Loucy (cell line): ENCODE data around the gene MBOAT7.
A peak's percentile ranks its signal among the peaks of the same experiment; 100 is the strongest.

ENCODE experiments used
- H2AFZ ChIP-seq: fragments of 200-600 bp; sonication (generic); 2 replicates; pipeline ENCODE4 v1.6.0; 2016; ENCODE audit warnings: antibody characterized with exemption, mild to moderate bottlenecking, low read length, moderate library complexity
- H3F3A ChIP-seq: fragments of 200-600 bp; 2 replicates; pipeline ENCODE4 v1.6.0; 2016; ENCODE audit warnings: antibody characterized with exemption, low read depth, mild to moderate bottlenecking
- H3K27me3 ChIP-seq: fragments of 200-600 bp; sonication (generic); 2 replicates; pipeline ENCODE4 v1.6.1; 2014; ENCODE audit warnings: low read length, mild to moderate bottlenecking; ENCODE audit not compliant: insufficient read depth, poor library complexity, severe bottlenecking
- H3K36me3 ChIP-seq: fragments of 200-600 bp; sonication (generic); 2 replicates; pipeline ENCODE4 v1.6.1; 2016; ENCODE audit warnings: low read length; ENCODE audit not compliant: insufficient read depth
- H3K4me1 ChIP-seq: fragments of 200-600 bp; sonication (generic); 2 replicates; pipeline ENCODE4 v1.5.1; 2014; ENCODE audit warnings: low read length, mild to moderate bottlenecking; ENCODE audit not compliant: insufficient read depth, poor library complexity, severe bottlenecking
- H3K4me2 ChIP-seq: fragments of 200-600 bp; sonication (generic); 2 replicates; pipeline ENCODE4 v1.6.0; 2014; ENCODE audit warnings: antibody characterized with exemption, low read length, low read depth, mild to moderate bottlenecking; ENCODE audit not compliant: poor library complexity, severe bottlenecking
- H3K4me3 ChIP-seq: fragments of 200-600 bp; sonication (generic); 2 replicates; pipeline ENCODE4 v1.5.1; 2014; ENCODE audit warnings: low read length, mild to moderate bottlenecking, mixed read lengths; ENCODE audit not compliant: poor library complexity, severe bottlenecking
- H3K79me2 ChIP-seq: fragments of 200-600 bp; sonication (generic); 2 replicates; pipeline ENCODE4 v1.6.1; 2014; ENCODE audit warnings: low read length; ENCODE audit not compliant: insufficient read depth
- H3K9ac ChIP-seq: fragments of 200-600 bp; sonication (generic); 2 replicates; pipeline ENCODE4 v1.6.0; 2014; ENCODE audit warnings: mild to moderate bottlenecking, low read depth, low read length, moderate library complexity; ENCODE audit not compliant: poor library complexity, severe bottlenecking
- H3K9me2 ChIP-seq: fragments of 200-600 bp; sonication (generic); replicated peaks from 2 replicates; pipeline ENCODE4 v1.6.1; 2016; ENCODE audit warnings: low read depth, low read length, mixed read lengths
- H3K9me3 ChIP-seq: fragments of 200-600 bp; sonication (generic); 2 replicates; pipeline ENCODE4 v1.6.1; 2014; ENCODE audit warnings: mild to moderate bottlenecking, antibody characterized with exemption, low read length, low read depth; ENCODE audit not compliant: insufficient read depth
- H4K20me1 ChIP-seq: fragments of 200-600 bp; sonication (generic); 2 replicates; pipeline ENCODE4 v1.6.0; 2014; ENCODE audit warnings: antibody characterized with exemption, low read length, mild to moderate bottlenecking; ENCODE audit not compliant: insufficient read depth, poor library complexity, severe bottlenecking
- EZH2phosphoT487 ChIP-seq: fragments of 200-600 bp; IDR thresholded peaks from 2 replicates; pipeline ENCODE4 v1.6.1; 2018; ENCODE audit warnings: antibody characterized with exemption, mild to moderate bottlenecking, moderate library complexity, borderline replicate concordance
- TF ChIP-seq, protein P1 (sequence below): fragments of 200-600 bp; sonication (generic); conservative IDR thresholded peaks from 2 replicates; pipeline ENCODE4 v1.5.1; 2014; ENCODE audit warnings: mild to moderate bottlenecking, antibody characterized with exemption, low read length

Gene MBOAT7

DNA sequence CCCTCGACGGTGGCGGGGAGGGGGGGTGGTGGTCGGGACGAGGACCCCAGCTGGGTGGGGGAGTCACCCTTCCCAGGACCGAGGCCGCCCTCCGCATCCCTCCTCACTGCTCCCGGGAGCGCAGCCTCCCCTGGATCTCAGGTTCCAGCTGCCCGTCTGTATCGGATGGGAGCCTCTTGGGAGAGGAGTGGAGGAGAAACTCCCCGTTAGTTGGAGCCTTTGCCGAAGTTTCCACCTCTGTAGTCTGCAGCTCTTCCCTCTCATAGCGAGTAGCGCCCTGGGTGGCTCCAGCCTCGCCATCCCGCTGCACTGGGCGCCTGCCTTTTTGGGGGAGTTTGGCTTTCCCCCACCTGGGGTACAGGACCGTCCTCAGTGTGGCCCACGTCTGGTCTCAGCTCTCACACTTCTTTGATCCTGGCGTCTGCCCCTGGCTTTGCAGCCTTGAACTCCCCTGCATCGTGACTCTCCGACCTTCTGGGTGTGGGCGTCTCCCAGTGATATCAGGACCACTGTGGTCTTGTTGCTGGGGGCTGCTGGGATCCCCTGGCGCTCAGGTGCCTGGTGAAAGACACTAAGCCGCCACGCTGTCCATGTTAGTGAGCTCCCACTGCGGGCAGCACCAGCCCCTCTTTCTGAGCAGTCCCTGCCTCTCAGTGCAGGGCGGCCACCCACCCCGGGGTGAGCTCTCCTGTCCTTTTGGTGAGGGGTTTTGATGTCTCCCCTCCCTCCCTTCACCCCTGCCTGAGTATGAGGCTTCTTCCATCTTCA is 50.7 kb downstream of the MBOAT7 start:
- H3K9me3 ChIP-seq: no peaks in the 10 kb centered on the region
- no peak for TF ChIP-seq EZH2phosphoT487
- TF ChIP-seq, protein P1, sequence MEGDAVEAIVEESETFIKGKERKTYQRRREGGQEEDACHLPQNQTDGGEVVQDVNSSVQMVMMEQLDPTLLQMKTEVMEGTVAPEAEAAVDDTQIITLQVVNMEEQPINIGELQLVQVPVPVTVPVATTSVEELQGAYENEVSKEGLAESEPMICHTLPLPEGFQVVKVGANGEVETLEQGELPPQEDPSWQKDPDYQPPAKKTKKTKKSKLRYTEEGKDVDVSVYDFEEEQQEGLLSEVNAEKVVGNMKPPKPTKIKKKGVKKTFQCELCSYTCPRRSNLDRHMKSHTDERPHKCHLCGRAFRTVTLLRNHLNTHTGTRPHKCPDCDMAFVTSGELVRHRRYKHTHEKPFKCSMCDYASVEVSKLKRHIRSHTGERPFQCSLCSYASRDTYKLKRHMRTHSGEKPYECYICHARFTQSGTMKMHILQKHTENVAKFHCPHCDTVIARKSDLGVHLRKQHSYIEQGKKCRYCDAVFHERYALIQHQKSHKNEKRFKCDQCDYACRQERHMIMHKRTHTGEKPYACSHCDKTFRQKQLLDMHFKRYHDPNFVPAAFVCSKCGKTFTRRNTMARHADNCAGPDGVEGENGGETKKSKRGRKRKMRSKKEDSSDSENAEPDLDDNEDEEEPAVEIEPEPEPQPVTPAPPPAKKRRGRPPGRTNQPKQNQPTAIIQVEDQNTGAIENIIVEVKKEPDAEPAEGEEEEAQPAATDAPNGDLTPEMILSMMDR: no peak
- peaks cover 57% of the 10 kb centered on the region for H4K20me1 ChIP-seq

DNA sequence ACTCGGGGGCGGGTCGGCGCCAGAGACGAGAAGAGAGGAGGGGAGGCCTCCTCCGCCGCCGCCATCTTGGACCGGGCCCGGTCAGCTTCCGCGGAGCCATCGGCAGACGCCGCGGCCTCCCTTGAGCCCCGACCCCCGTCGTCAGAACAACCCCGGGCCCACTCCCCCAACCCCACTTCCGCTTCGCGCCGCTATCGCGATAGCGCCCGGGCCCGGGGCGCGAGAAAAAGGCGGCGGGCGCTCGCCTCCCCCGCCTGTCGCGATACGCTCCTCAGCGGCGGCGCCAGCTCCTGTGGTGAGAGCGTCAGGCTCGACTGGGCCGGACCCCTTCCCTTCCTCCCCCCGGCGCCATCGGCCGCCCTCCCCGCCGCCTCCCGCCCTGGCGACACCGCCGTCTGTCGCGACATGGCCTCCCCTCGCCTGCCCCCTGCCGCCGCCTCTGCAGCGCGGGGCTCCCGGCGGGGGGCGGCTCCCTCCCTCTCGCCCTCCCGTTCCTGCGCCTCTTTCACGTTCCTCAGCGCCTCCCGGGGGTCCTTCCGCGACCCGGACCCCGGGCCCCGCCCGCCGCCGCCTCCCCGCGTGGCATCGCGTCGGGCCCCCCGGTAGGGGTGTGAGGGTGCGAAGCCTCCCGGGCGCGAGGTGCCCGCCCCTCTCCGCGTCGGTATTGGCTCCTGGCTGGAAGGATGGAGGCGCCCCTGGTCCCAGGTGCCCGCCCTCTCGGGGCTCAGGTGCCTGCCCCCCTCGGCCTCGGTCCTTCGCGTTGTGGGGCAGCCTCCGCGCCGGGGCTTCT is 51.5 kb downstream of the MBOAT7 start, which contains the start of gene CNOT3:
TSS of gene CNOT3 (plus strand) at position 64 of the 790 bp plus-strand sequence. CDS start 5,217 bp downstream, outside the sequence.
- Histone ChIP-seq H3K9ac (peak within 1 kb of the TSS; percentile 97), H3K27me3 (peaks cover 5% of the 10 kb centered on the region), H3F3A (no peaks in the 10 kb centered on the region), H4K20me1 (peaks cover 50% of the 10 kb centered on the region), H3K9me2 (no peaks in the 10 kb centered on the region), H2AFZ (peak within 1 kb of the TSS; percentile 95), H3K9me3 (no peaks in the 10 kb centered on the region), H3K36me3 (peaks cover 8% of the 10 kb centered on the region; the same call in 1 of the 2 replicates), H3K79me2 (peaks cover 53% of the 10 kb centered on the region), H3K4me2 (peak within 1 kb of the TSS; percentile 96), H3K4me1 (peaks cover 39% of the 10 kb centered on the region), H3K4me3 (peak within 1 kb of the TSS; percentile 86)
- no peak for TF ChIP-seq EZH2phosphoT487
- TF ChIP-seq, protein P1: no peak

More for the DNA sequence above, 50.7 kb downstream of the MBOAT7 start:
- Histone ChIP-seq H2AFZ (no peak overlapping the region), H3K4me3 (peak overlapping the region; percentile 86), H3K9ac (peak overlapping the region; percentile 97), H3K27me3 (peaks cover 5% of the 10 kb centered on the region), H3K36me3 (peaks cover 16% of the 10 kb centered on the region; the same call in 1 of the 2 replicates), H3K4me2 (peak overlapping the region; percentile 82), H3F3A (no peaks in the 10 kb centered on the region), H3K9me2 (no peaks in the 10 kb centered on the region), H3K79me2 (peaks cover 53% of the 10 kb centered on the region), H3K4me1 (peaks cover 39% of the 10 kb centered on the region)

DNA sequence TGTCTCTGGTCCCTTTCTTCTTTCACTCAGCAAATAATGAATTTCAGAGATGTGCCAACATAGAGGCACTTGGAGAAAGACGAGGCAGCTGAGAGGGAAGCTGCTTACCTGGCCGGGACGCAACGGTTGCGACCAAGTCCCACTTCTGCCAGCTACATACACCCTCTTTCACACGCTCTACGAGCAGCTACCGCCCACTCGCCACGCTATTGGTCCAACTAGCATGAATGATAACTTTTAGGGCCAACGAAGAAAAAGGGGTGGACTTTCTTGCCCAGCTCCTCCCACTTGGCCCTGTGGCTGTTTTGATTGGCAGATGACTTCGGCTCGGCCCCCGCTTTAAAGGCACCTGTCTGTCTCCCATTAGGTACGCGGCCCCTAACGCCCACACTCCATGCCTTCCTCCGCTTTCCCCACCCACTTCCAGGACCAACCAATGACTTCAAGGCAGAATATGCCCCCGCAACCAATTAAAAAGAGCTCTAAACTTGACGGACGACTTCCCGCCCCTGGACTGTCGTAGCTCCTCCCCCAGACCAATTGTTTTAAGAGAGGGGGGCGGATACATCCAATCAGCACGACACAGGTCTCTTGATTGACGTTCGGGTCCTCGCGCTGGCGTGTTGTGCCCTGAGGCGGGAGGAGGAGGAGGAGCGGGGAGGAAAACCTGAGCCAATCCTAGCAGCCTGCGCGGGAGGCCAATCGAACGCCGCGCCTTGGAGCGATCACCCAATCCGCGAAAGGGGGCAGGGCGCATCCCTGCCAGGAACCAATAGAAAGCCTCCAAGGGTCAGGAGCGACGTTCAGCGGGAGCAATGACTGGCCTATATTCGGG is 52.3 kb downstream of the MBOAT7 start:
- Histone ChIP-seq H2AFZ (peak overlapping the region; percentile 95), H3K4me3 (peak overlapping the region; percentile 86), H3K9ac (peak overlapping the region; percentile 97), H3K36me3 (peaks cover under 1% of the 10 kb centered on the region; the same call in 1 of the 2 replicates), H3K79me2 (peaks cover 45% of the 10 kb centered on the region), H3K9me3 (no peaks in the 10 kb centered on the region), H3K4me1 (peaks cover 39% of the 10 kb centered on the region), H3K4me2 (peak overlapping the region; percentile 96), H3F3A (no peaks in the 10 kb centered on the region), H3K27me3 (peaks cover 5% of the 10 kb centered on the region), H4K20me1 (peaks cover 45% of the 10 kb centered on the region), H3K9me2 (no peaks in the 10 kb centered on the region)
- TF ChIP-seq, protein P1: no peak
